Aorta (tissue), 5 donors: ENCODE data around the gene NBAS. TPM values are rescaled to one million over a fixed set of nuclear protein-coding genes. Genes with fewer than 3 reads are reported as not detected.

Experiments used
- ATAC-seq: fragments of 200-7000 bp; cut with Tn5 transposase; one replicate; pipeline ENCODE4 v1.9.1; 2022; ENCODE audit warnings: moderate library complexity; ENCODE audit not compliant: low FRiP score
- DNase-seq, 2 donors: peaks; one replicate each; pipeline ENCODE4 v3.0.0-alpha.2; 2020
- H3K27ac ChIP-seq, 2 donors: one replicate each; pipeline ENCODE4 v1.5.1; 2013; ENCODE audit warnings: low read length in 2 of 2, mild to moderate bottlenecking in 2 of 2, moderate library complexity in 2 of 2, control low read depth in 1 of 2, inconsistent platforms in 1 of 2, low read depth in 1 of 2
- H3K27me3 ChIP-seq, 2 donors: one replicate each; pipeline ENCODE4 v1.6.1; 2013; ENCODE audit warnings: control low read depth in 1 of 2, low read length in 1 of 2, mild to moderate bottlenecking in 1 of 2, moderate library complexity in 1 of 2; ENCODE audit not compliant: insufficient read depth in 2 of 2, control insufficient read depth in 1 of 2
- H3K36me3 ChIP-seq, 2 donors: one replicate each; pipeline ENCODE4 v1.6.1; 2013; ENCODE audit warnings: control low read depth in 1 of 2, low read length in 1 of 2, mild to moderate bottlenecking in 1 of 2; ENCODE audit not compliant: insufficient read depth in 2 of 2, control insufficient read depth in 1 of 2
- H3K4me1 ChIP-seq, 2 donors: one replicate each; pipeline ENCODE4 v1.6.1; 2013; ENCODE audit warnings: low read length in 2 of 2, control low read depth in 1 of 2, mild to moderate bottlenecking in 1 of 2, moderate library complexity in 1 of 2; ENCODE audit not compliant: insufficient read depth in 2 of 2, control insufficient read depth in 1 of 2
- H3K4me3 ChIP-seq, 2 donors: one replicate each; pipeline ENCODE4 v1.5.1; 2013; ENCODE audit warnings: low read length in 2 of 2, control low read depth in 1 of 2, mild to moderate bottlenecking in 1 of 2
- H3K9me3 ChIP-seq: one replicate; pipeline ENCODE4 v1.6.1; 2013; ENCODE audit warnings: mild to moderate bottlenecking, low read length; ENCODE audit not compliant: control insufficient read depth
- whole genome bisulfite sequencing, 2 donors: extraction: QIAGEN DNeasy Blood & Tissue Kit; methylation state at CpG; one replicate each; pipeline ENCODE4 v1.1.7; 2013; 5-methylcytosine and 5-hydroxymethylcytosine counted together
- intact Hi-C, 2 donors: fragments of 100-400 bp; cut with DNase I; formaldehyde crosslinking; loops; one replicate each; pipeline versions ENCODE4 v1.14.2 to v1.15.0; 2022
- polyA plus RNA-seq, 2 donors: library from polyadenylated mRNA; stranded (reverse); fragments of 200-250 nt; gene quantifications; one replicate each; pipeline ENCODE4 v1.2.3, GENCODE V29; 2013
- total RNA-seq, 2 donors: library from RNA; stranded (reverse); fragmentation: NEBNext Ultra II Directional; extraction: Animal tissue kit (Norgen Biotek cat#: 25700); gene quantifications; one replicate each; pipeline ENCODE4 v1.2.1, GENCODE V29; 2021
- donor health status: healthy with polysubstance abuse.
- donor health status: Bipolar disorder and iron deficiency.
- donor health status: DM: no; HTN: no; CAD: no.
- donor health status: DM: no; HTN: no; CAD: no.
- donor health status: DM: yes; HTN: yes; CAD: no.

Gene NBAS
- total and polyA plus RNA-seq, 4 donors, result 7.4 to 46.0 (median 33.7) TPM

GRCh38 chr2:15594291-15595256 is 33.4 kb upstream of the NBAS start:
- no peak for DNase-seq
- Histone ChIP-seq H3K9me3 (no peaks in the 10 kb centered on the region), H3K27me3 (no peaks in the 10 kb centered on the region), H3K4me1 (no peaks in the 10 kb centered on the region), H3K36me3 (peaks cover 3 to 4% of the 10 kb centered on the region in 2 donors), H3K4me3 (no peak overlapping the region), H3K27ac (no peak overlapping the region)
- intact Hi-C loops, result no loop called here
- ATAC-seq, result no peak
- WGBS, 2 donors, result 45 to 58% methylated on average over 5 of the region's 5 CpGs

GRCh38 chr2:15593327-15593705 is 32.2 kb upstream of the NBAS start:
- Histone ChIP-seq H3K9me3 (no peaks in the 10 kb centered on the region), H3K27ac (no peak overlapping the region), H3K27me3 (no peaks in the 10 kb centered on the region), H3K4me1 (no peaks in the 10 kb centered on the region), H3K4me3 (peak overlapping the region in 1 of 2 donors; percentile 91), H3K36me3 (peaks cover 3 to 4% of the 10 kb centered on the region in 2 donors)
- WGBS, 2 donors, result 60 to 81% methylated on average over 3 of the region's 3 CpGs
- DNase-seq (no peak), ATAC-seq (no peak)
- intact Hi-C loops, result no loop called here

GRCh38 chr2:15591692-15592463 is 30.7 kb upstream of the NBAS start, which contains the start of gene DDX1:
Gene DDX1 (plus strand): TSS chr2:15591868. CDS start chr2:15591934, 66 bp downstream.
- WGBS, 2 donors, result 0 to 1% methylated on average over 66 to 68 of the region's 68 CpGs
- ATAC-seq, result peak; percentile 99

GRCh38 chr2:15591373-15591691 is 30.2 kb upstream of the NBAS start:
- Histone ChIP-seq H3K4me3 (peak overlapping the region; percentile 54 to 91), H3K27me3 (no peaks in the 10 kb centered on the region), H3K4me1 (no peaks in the 10 kb centered on the region), H3K9me3 (no peaks in the 10 kb centered on the region), H3K27ac (peak overlapping the region in 1 of 2 donors; percentile 68), H3K36me3 (peaks cover 3 to 4% of the 10 kb centered on the region in 2 donors)
- intact Hi-C loops, result no loop called here
- 10 to 21% methylated on average over 7 of the region's 7 CpGs for WGBS, 2 donors
- DNase-seq, result no peak
- ATAC-seq, result no peak

More at GRCh38 chr2:15591692-15592463, 30.7 kb upstream of the NBAS start, which contains the start of gene DDX1:
- H3K4me3 ChIP-seq, result peak within 1 kb of the TSS; percentile 91 to 97
- DNase-seq, result peak; percentile 90 to 94
- H3K4me1 ChIP-seq, result no peaks in the 10 kb centered on the region
- H3K36me3 ChIP-seq, result peaks cover 3 to 4% of the 10 kb centered on the region in 2 donors
- H3K9me3 ChIP-seq, result no peaks in the 10 kb centered on the region
- H3K27me3 ChIP-seq, result no peaks in the 10 kb centered on the region
- peak within 1 kb of the TSS; percentile 45 to 93 for H3K27ac ChIP-seq
- intact Hi-C loops, result no loop called here

- H3K36me3 ChIP-seq, result no peaks in the 10 kb centered on the region
- H3K9me3 ChIP-seq, result no peaks in the 10 kb centered on the region
- H3K27me3 ChIP-seq, result no peaks in the 10 kb centered on the region
- intact Hi-C loops, result no loop called here
- no peaks in the 10 kb centered on the region for H3K4me1 ChIP-seq
- DNase-seq (no peak), ATAC-seq (no peak)
- 35 to 50% methylated on average over 4 of the region's 4 CpGs for WGBS, 2 donors
- no peak overlapping the region for H3K4me3 ChIP-seq
- no peak overlapping the region for H3K27ac ChIP-seq
These were observed 27.3 kb upstream of the NBAS start for GRCh38 chr2:15588329-15588919.

- DNase-seq, result no peak
- Histone ChIP-seq H3K4me3 (no peak overlapping the region), H3K4me1 (no peaks in the 10 kb centered on the region), H3K27me3 (no peaks in the 10 kb centered on the region), H3K9me3 (no peaks in the 10 kb centered on the region), H3K36me3 (no peaks in the 10 kb centered on the region), H3K27ac (no peak overlapping the region)
- WGBS, 2 donors, result 78 to 79% methylated on average over 2 of the region's 2 CpGs
- ATAC-seq, result no peak
- intact Hi-C loops, result no loop called here
These were observed 23.8 kb upstream of the NBAS start for GRCh38 chr2:15584767-15585469.

- H3K36me3 ChIP-seq, result no peaks in the 10 kb centered on the region
- H3K4me1 ChIP-seq, result no peaks in the 10 kb centered on the region
- no peak for DNase-seq
- H3K27me3 ChIP-seq, result no peaks in the 10 kb centered on the region
- no peak for ATAC-seq
- no peak overlapping the region for H3K4me3 ChIP-seq
- no peak overlapping the region for H3K27ac ChIP-seq
- no peaks in the 10 kb centered on the region for H3K9me3 ChIP-seq
- intact Hi-C loops, result no loop called here
These were observed 23.2 kb upstream of the NBAS start for GRCh38 chr2:15584316-15584715.

- H3K27me3 ChIP-seq, result no peaks in the 10 kb centered on the region
These were observed 22.7 kb upstream of the NBAS start for GRCh38 chr2:15583826-15584225.

More at GRCh38 chr2:15583826-15584225, 22.7 kb upstream of the NBAS start:
- ATAC-seq (no peak), DNase-seq (no peak)
- Histone ChIP-seq H3K4me1 (no peaks in the 10 kb centered on the region), H3K9me3 (no peaks in the 10 kb centered on the region), H3K27ac (no peak overlapping the region), H3K4me3 (no peak overlapping the region), H3K36me3 (no peaks in the 10 kb centered on the region)
- intact Hi-C loops, result no loop called here
- 71 to 76% methylated on average over 1 of the region's 1 CpG for WGBS, 2 donors
